HG03060 (cell line): ENCODE data around the gene MRGPRD.

Experiments
- ATAC-seq: cut with Tn5 transposase; IDR thresholded peaks from one replicate; pipeline ENCODE4 v1.9.1; 2021; ENCODE audit warnings: low read depth, moderate number of reproducible peaks; ENCODE audit not compliant: unreplicated experiment

The MRGPRD gene

DNA sequence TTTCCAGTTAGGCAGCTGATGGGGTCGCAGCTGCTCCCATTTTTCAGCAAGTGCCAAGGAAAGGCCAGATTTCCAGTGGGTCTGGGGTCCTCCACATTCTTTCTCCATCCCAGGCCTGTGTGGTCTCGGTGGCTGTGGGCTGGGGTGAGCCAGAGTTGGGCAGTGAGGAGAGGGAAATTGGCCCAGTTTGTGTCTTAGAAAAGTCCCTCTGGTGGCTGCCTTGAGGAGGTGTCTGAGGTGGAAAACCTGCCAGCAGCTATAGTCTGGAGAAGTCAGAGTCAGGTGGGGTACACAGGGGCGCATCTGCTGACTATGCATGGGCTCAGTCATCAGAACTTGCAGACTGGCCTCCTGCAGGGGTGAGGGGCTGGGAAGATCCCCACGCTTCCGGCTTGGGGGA, 30.5 kb downstream of the MRGPRD start:
- no peak for ATAC-seq

DNA sequence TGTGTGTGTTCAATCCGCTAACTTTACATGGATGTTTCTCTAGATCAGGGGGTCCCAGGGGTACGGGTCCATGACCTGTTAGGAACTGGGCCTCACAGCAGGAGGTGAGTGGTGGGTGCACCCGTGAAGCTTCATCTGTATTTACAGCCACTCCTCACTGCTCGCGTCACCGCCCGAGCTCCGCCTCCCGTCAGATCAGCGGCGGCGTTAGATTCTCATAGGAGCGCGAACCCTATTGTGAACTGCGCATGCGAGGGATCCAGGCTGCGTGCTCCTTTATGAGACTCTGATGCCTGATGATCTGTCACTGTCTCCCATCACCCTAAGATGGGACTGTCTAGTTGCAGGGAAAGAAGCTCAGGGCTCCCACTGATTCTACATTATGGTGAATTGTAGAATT, 31.9 kb downstream of the MRGPRD start:
- no peak for ATAC-seq

DNA sequence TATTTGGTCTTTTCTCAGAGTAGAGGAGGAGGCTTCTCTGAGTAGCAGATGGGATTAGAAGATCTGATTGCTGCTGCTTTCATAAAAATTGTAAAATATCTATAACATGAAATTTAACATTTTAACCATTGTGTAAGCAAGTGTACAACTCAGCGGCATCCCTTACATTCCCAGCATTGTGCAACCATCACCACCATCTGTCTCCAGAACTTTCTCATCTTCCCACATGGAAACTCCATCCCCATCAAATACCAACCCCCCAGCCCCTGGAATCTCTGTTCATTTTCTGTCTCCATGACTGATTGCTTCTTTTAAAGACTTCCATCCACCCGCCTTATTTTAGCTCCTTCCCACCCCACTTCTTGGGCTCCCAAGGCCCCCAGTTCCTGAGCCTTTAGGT, 32.3 kb downstream of the MRGPRD start:
- no peak for ATAC-seq

DNA sequence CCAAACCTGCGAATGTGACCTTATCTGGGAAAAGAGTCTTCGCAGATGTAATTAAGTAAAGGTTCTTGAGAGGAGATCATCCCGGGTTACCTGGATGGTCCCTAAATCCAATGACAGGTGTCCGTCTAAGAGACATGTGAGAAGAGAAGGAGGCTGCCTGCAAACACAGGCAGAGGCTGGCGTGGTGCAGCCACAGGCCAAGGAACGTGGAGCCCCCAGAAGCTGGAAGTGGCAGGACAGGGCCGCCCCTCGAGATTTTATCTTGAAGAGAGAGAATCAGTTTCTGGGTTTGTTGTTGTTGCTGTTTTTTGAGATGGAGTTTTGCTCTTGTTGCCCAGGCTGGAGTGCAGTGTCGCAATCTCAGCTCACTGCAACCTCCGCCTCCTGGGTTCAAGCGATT, 33.6 kb downstream of the MRGPRD start:
- ATAC-seq: no peak

DNA sequence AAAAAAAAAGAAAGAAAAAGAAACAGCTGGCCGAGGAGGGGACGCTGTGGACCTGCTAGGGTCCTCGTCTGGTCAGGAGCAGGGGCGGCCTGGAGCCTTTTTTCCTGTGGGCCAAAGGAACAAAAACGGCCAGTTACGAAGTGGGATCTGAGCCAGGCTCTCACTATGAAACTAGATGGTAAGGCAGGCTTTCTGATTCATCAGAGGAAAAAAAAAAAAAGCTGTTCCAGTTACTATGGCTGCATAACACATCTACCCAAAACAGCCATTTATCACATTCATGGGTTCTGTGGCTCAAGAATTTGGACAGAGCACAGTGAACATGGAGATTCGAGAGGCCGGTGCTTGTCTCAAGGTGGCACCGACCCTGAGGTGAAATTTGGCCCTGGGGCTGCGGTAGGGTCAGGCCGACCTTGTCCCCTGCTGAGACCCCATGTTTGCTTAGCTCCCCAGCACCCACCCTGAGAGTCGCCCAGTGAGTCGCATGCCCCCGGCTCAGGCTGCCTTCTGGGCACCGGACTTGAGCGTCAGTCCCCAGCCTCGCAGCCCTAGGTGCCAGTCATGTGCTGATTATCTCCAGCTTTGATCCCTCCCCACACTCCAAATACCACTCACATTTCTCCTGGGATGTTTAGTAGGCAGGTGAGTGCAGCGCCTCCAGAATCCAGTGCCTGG, 34.2 kb downstream of the MRGPRD start:
- no peak for ATAC-seq

DNA sequence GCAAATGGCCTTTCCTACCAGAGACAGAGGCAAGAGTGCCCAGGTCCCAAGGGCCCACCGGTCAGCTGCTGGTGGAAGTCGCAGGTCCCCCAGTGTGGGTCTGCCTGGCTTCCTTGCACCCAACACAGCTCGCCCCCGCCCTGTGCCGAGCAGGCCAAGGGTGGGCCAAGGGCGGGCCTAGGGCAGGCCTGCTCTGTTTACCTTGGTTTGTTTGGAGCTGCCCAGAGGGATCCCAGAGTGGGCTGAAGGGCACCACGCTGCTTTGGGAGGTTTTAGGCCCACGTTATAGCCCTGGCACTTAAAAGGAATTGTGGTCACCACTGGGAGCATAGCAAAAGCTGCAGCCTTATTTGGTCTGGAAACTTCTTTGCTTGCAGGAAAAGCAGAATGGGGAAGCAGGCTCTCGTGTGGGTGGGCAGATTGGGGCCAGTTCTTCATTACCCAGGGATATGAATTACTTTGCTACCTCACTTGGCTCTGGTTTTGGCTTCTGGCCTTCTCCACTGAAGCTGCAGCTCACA, 38.0 kb downstream of the MRGPRD start:
- no peak for ATAC-seq

DNA sequence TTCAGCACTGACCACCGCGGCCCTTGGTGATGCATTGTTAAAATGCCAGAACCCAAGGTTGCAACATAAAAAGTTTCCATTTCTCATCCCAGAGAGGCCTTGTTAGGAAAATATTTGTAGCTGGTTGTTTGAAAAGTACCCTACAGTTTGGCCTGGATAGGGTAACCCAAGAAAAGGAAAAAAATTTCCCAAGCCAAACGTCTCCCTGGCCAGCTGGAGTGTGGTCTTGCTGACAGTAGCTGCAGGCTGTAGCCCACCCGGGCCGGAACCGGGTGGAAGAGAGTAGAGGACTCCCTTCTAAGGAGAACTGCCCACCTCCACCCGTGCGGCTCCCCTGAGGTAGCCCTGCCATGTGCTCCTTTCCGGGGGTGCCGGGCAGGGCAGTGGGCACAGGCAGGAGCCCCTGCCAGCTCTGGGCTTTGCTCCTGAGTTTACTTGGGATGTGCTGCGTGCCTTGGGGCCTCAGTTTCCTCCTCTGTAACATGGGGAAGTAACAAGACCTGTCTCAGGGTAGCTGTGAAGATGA, 38.6 kb downstream of the MRGPRD start:
- no peak for ATAC-seq

DNA sequence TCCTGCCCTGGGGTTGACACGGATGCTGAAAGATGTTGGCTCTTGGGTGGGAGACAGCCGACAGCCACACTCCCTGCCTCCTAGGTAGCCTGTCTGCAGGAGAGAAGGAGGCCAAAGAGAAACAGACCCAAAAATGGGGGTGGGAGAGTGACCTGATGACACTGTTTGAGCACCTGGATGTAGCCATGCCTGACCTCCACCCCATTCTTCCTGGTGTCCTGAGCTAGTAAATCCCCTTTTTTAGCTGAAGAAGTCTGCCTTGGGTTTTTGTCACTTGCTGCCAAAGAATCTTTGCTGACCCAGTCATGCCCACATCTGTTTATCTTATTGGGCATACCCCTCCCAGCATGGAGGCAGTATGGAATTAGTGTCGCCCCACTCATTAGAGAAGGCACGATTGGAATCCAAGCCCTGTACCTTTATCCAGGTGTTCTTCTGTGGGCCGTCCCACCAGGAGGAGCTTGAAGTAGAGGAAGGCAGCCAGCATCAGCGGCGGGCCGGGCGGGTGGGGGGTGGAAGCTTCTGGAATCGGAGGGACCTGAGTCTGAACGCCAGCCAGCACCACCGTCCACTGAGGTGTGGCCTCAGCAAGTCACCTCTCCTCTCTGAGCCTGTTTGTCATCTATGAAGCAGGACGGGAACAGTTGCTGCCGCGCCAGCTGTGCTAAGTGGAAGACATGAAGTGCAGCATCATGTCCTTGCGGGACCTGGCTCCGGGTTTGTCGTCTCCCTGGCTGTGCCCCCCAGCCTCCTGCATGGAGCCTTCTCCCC, 39.3 kb downstream of the MRGPRD start:
- no peak for ATAC-seq

DNA sequence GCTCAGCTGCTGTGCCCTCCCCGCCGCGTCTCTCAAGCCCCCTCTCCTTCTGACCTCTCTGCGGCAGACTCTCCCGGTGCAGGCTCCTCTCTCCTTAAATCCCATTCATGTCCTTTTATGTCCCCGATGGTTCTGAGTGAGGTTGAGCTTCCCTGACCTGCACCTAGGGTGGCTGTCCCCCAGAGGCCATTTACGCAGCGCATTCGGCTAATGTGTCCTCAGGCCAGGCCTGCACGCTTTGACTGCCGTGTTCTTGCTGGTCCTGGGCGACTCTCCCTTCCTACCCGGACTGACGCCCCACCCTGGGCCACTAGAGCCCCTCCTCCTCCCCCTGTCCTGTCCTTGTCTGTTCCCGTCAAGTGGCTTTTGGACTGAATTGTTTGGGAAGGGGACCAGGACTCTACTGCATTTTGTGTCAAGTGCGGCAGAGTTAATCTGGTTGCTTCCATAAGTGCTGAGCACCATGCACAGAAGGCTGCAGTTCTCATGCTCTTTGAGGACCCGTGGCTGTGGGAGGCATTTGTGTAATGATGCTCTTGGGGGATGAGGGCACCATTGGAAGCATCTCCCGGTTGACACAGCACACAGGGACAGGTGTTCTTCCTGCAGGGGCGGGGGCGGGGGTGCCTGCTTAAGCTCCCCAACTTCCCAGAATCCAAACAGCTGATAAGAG, 40.0 kb downstream of the MRGPRD start:
- no peak for ATAC-seq

DNA sequence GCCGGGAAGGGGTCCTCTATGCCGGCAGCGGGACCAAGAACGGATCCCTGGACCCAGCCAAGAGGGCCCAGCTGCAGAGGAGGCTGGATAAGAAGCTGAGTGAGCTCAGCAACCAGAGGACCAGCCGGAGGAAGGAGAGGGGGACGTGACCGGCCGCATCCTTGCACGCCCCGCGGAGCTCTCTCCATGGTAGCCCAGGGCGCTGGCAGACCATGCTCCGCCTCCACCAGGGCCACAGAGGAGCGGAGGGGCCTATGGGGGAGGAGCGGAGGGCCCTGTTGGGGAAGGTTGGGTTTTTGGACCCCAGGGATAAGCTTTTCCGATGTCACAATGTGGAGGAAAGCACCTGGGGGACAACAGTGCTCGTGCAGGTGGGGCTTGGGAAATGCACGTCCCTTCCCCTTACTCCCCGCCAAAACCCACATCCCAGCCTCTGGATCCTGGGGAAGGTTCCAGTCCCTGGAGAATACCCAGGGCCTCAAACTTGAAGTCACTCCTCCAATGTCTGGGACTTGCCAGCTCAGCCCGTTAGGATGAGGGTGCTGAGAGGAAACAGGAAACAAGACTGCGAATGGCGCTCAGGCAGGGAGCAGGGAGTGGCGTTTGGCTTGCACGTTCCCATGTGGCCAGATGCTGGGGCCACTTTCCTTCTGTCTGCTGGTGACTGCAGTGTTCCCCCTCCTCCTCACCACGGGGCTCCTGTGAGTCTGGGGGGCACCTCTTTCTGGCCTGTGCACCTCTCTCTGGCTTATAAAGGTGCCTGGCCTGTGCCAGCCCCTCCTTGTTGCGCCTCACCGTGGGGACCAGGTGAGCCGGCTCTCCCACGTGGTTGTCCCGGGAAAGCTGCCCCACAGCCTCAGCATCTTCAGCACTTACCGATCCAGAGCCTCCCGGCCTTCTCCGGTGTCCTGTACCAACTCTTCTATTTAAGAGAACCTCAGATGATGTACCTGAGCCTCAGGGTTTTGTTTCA, 40.9 kb downstream of the MRGPRD start:
- ATAC-seq: no peak

DNA sequence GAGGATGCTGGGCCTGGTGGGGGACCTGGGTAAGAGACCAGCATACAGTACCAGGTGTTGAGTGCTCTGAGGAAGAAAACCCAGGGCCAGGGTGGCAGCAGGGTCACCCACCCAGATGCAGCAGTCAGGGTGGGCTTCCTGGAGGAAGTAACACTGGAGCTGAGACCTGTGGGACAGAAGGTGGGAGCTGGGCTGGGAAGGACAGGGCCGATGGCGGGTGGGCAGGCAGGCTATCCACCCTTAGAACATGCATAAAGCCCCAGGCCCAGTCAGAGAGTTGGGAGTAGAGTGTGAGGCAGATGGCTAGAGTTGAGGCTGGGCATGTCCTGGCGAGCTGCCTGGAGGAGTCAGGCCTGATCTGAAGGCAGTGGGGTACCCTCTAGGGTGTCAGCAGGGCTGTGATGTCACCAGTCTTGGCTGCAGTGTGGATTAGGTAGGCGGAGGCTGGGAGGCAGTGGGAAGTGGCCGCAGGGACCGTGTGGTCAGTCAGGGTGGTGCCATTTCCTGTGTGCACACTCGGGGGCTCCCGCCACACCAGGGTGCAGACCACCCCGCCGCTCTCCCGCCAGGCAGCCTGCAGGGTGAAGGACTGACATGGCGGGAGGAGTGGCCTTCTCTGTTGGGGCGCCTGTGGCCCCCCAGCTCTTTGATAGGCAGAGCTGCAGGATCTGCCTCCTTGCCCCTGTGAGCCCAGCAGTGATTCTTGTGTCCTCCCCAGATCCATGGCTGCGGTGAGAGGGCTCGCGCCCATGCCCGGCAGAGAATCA, 41.8 kb downstream of the MRGPRD start:
- no peak for ATAC-seq

DNA sequence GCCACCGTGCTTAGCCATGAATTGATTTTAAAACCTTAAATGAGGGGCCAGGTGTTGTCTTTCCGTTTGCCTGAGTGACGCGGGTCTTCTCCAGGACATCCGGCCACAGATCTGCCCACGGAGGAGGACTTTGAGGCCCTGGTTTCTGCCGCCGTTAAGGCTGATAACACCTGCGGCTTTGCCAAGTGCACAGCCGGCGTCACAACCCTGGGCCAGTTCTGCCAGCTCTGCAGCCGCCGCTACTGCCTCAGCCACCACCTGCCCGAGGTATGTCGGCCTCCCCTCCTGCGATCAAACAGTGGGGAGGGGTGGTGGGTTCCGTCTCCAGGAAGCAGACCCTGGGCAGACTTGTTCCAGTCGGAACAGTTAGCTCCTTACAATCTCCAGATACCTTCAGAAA, 42.7 kb downstream of the MRGPRD start:
- ATAC-seq: no peak

DNA sequence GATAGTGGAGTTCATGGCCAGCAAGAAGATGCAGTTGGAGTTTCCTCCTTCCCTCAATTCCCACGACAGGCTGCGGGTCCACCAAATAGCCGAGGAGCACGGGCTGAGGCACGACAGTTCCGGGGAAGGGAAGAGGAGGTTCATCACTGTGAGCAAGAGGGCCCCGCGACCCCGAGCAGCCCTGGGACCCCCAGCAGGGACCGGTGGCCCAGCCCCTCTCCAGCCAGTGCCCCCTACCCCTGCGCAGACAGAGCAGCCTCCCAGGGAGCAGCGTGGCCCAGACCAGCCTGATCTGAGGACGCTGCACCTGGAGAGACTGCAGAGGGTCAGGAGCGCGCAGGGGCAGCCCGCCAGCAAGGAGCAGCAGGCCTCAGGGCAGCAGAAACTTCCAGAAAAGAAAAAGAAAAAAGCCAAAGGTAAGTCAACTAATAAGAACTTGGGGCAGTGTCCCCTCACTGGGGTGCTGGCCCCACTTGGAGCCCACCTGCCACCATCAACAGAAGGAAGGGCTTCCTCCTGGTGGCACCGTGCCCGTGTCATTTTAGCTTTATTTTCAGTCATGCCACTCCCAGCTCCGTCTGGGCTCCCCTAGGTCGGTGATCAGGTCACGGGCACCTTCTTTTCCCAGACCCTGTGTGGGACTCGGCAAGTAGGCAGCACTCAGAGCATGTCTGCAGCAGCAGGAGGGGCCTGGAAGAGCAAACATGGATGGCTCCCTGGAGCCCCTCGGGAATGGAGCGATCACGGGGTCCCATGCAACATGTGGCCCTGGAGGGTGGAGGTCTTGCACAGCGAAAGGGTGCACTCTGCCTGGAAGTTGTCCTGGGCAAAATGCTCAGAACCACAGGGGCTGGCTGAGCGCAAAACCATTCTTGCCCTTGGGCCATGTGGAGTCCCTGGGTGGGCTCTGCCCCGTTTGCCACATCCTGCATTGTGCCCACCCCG, 43.8 kb downstream of the MRGPRD start:
- no peak for ATAC-seq

DNA sequence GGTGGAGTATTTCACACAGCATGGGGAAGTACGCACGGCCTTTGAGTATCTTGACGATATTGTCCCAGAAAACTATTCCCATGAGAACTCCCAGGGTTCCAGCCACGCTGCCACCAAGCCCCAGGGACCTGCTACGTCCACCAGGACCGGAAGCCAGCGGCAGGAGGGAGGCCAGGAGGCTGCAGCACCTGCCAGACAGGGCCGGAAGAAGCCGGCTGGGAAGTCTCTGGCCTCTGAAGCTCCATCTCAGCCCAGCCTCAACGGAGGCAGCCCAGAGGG, 44.5 kb downstream of the MRGPRD start:
- no peak for ATAC-seq

DNA sequence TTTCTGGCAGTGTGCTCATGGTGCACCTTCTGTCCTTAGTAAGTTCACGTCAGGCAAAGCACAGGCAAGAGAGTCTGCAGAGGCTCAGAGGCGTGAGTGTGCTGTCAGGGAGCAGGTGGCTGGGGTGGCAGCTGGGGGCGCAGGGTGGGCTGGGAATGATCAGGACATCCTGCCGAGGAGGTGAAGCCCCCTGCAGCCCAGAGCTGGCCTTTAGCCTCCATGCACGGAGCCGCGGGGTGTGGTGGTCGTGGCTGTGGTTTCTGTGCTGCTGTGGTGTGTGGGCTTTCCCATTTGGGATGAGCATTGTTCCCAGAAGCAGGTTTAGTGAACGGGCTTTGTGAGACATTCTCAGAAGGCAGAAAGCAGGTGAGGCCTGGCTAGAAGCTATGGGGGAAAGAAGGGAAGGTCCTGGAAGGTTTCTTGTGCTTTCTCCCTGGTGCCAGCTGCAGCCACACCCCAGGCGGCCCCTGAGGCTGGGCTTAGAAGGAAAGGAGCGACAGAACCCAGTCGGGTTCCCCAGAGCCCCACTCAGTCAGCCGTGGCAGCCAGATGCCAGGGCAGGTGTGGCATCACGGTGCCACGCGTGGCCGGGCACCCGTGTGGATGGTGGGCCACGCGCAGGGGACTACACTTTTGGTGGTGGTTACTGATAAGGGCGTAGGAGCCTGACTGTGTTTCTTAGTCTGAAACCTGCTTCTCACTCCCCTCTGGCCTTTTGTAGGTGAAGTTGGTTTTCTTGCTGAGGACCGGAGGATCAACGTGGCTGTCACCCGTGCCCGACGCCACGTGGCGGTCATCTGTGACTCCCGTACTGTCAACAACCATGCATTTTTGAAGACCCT, 45.0 kb downstream of the MRGPRD start:
- ATAC-seq: no peak

DNA sequence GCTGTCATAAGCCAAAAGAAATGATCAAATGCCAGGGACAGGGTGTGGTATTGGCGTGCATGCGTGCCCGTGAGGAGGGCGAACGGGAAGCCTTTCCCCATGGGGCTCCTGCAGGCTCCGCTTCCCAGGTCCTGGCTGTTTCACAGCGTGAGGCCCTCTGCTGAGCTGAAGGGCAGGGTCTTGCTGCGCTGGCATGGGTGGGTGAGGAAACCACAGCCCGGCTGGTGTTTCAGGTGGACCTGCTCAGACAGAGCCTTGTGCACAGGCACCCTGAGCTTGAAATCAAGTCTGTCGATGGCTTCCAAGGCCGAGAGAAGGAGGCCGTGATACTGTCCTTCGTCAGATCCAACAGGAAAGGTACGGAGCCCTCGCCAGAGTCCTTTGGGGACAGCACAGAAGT, 45.7 kb downstream of the MRGPRD start:
- no peak for ATAC-seq

DNA sequence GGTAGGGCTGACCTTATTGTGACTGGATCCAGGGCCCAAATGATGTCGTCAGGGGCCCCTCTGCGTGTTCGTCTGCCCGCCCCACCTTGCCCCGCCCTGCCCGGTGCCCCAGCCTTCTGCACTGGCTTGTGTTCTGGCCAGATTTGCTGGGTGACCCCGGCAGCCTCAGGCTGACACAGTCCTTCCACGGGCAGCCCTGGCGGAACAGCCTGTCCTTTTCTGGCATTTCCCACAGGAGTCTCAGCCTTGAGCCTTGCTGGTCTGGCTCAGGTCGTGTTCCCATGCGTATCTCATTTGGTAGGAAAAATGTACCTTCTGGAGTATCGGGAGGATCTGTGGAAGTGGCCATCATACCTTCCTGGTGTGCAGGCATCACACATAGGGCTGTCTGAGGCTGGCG, 46.1 kb downstream of the MRGPRD start:
- no peak for ATAC-seq

DNA sequence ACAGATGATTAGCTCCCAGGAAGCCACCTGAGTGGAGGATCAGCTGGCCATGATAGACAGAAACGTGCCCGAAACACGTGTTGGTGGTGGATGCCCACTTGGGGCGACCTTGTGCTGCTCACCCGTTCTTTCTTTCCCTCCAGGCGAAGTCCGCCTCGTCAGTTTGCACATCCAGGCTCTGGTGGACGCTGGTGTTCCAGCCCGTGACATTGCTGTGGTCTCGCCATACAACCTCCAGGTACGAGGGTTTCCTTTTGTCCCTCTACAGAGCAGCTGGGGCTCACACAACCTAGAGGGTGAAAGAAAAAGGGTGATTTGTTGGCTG, 46.5 kb downstream of the MRGPRD start:
- no peak for ATAC-seq
